Thymus (tissue), 11 donors: Measurements from ENCODE around the gene DDO. TPM values are rescaled to one million over a fixed set of nuclear protein-coding genes. Genes with fewer than 3 reads are reported as not detected.
A peak's percentile ranks its signal among the peaks of the same experiment; 100 is the strongest.

Experiments used
- DNase-seq, 9 donors: peaks; one replicate each; pipeline ENCODE4 v3.0.0-alpha.2; 2013; ENCODE audit warnings: low spot score in 9 of 9, low read depth in 6 of 9, missing footprints in 1 of 9
- H3K27ac ChIP-seq, 2 donors: one replicate each; pipeline ENCODE4 v1.5.1; 2013; ENCODE audit warnings: control low read depth in 1 of 2, low read depth in 1 of 2, low read length in 1 of 2, mild to moderate bottlenecking in 1 of 2, moderate library complexity in 1 of 2
- H3K27me3 ChIP-seq, 2 donors: one replicate each; pipeline ENCODE4 v1.5.1; 2013; ENCODE audit warnings: low read length in 1 of 2; ENCODE audit not compliant: control insufficient read depth in 2 of 2, insufficient read depth in 1 of 2
- H3K36me3 ChIP-seq, 2 donors: one replicate each; pipeline ENCODE4 v1.5.1; 2013; ENCODE audit warnings: low read length in 1 of 2, mild to moderate bottlenecking in 1 of 2, moderate library complexity in 1 of 2; ENCODE audit not compliant: control insufficient read depth in 2 of 2, insufficient read depth in 2 of 2
- H3K4me1 ChIP-seq, 2 donors: one replicate each; pipeline ENCODE4 v1.5.1; 2013; ENCODE audit warnings: low read length in 2 of 2; ENCODE audit not compliant: control insufficient read depth in 2 of 2, insufficient read depth in 2 of 2
- H3K4me3 ChIP-seq, 2 donors: one replicate each; pipeline ENCODE4 v1.5.1; 2013; ENCODE audit warnings: low read length in 2 of 2, control low read depth in 1 of 2, mild to moderate bottlenecking in 1 of 2
- H3K9me3 ChIP-seq, 2 donors: one replicate each; pipeline ENCODE4 v1.5.1; 2013; ENCODE audit warnings: low read length in 1 of 2, mild to moderate bottlenecking in 1 of 2; ENCODE audit not compliant: control insufficient read depth in 2 of 2, insufficient read depth in 1 of 2
- WGBS: extraction: QIAGEN DNeasy Blood & Tissue Kit; methylation state at CpG from one replicate; pipeline ENCODE4 v1.1.7; 2013; 5-methylcytosine and 5-hydroxymethylcytosine counted together
- polyA plus RNA-seq: library from polyadenylated mRNA; stranded (reverse); fragments of 200-250 nt; gene quantifications from one replicate; pipeline ENCODE4 v1.2.3, GENCODE V29; 2013
- total RNA-seq: library from RNA; stranded (reverse); fragments of 120-200 nt; gene quantifications from one replicate; pipeline ENCODE4 v1.2.4, GENCODE V29; 2013
- donor health status: healthy.

Gene DDO
- total and polyA plus RNA-seq, 2 donors, result 0.14 to 0.64 TPM

DNA sequence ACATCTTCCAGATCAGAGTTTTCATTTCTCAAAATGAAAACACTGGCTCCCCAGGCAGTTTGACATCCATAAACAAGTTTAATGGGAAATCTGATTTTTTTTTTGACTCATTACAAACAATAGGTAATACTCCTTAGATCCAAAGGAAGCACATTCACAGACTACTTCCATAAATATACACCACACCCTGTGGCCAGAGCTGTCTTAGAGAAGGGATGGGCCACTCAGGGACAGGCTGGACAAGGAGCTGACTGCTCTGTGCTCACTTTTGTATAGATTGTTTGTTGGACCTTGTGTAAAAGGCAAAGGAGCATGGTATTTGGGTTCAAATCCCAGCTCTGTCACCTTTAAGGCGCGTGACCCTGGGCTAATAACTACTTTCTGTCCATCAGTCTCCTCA, 12.8 kb upstream of the DDO start:
- DNase-seq, result no peak
- Histone ChIP-seq H3K27me3 (no peaks in the 10 kb centered on the region), H3K27ac (no peak overlapping the region), H3K36me3 (no peaks in the 10 kb centered on the region), H3K9me3 (no peaks in the 10 kb centered on the region), H3K4me3 (no peak overlapping the region), H3K4me1 (no peaks in the 10 kb centered on the region)
- over 99% methylated on average over 2 of the region's 2 CpGs for WGBS

DNA sequence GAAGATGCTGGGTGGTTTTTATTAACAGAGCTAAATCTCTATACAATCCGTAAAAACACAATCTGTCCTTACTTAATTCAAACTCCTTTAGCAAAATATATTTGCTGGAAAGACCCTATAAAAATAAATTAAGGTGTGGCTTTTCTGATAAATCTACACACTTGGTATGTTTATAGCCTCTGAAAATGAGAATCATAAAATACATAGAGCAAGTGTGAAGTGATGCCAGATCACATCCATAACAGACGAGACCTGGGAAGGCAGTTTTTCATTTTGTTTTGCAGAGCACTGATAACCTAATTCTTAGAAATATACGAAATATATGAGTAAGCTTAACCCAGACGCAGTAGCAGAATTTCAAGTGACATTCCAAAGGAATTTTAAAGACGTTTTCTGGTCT, 10.4 kb upstream of the DDO start:
- 95% methylated on average over 5 of the region's 5 CpGs for WGBS
- H3K4me3 ChIP-seq, result no peak overlapping the region

DNA sequence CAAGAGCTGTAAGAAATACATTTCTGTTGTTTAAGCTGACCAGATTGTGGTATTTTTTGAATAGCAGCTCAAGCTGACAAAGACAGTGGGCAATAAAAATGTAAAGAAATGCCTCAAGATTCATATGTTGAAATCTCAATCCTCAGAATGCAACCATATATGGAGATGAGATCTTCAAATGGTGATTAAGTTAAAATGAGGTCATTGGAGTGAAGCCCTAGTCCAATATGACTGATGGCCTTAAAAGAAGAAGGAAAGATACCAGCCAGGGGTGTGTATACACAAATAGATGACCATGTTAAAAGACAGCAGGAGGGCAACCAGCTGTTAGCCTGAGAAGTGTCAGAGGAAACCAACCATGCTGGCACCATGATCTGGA, 7.1 kb upstream of the DDO start:
- H3K4me3 ChIP-seq, result no peak overlapping the region
- no peaks in the 10 kb centered on the region for H3K4me1 ChIP-seq
- H3K36me3 ChIP-seq, result no peaks in the 10 kb centered on the region
- H3K9me3 ChIP-seq, result no peaks in the 10 kb centered on the region
- no peak overlapping the region for H3K27ac ChIP-seq
- H3K27me3 ChIP-seq, result no peaks in the 10 kb centered on the region
- no peak for DNase-seq

More for the DNA sequence above, 10.4 kb upstream of the DDO start:
- H3K27me3 ChIP-seq, result no peaks in the 10 kb centered on the region
- no peak overlapping the region for H3K27ac ChIP-seq
- H3K36me3 ChIP-seq, result no peaks in the 10 kb centered on the region
- no peak for DNase-seq
- no peaks in the 10 kb centered on the region for H3K4me1 ChIP-seq
- no peaks in the 10 kb centered on the region for H3K9me3 ChIP-seq

DNA sequence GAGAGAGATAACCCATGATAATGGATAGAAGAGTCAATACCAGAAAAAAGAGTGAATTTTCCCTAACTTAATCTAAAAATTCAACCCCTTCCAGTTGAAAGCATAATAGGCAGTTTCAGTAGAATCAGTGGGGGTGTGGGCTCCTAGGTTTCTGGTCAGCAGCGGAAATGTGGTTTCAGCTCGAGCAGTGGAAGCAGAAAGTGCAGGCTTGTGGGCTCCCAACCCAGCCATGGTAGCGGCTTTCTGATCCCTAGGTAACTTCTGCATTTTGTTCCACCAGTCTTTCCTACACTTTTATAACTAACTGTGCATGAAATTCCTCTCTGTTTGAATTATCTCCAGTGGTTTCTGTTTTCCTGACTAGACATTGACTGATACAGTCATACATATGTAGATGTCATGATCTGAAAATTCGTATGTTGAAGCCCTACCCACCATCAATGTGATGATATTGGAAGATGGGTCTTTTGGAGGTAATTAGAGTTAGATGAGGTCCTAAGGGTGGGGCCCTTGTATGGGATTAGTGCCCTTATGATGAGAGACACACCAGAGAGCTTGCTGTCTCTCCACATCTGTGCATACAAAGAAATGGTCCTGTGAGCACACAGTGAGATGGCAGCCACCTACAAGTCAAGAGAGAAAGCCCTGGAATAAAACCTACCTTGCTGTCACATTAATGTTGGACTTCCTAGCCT, 6.5 kb upstream of the DDO start:
- Histone ChIP-seq H3K4me1 (no peaks in the 10 kb centered on the region), H3K4me3 (no peak overlapping the region), H3K9me3 (no peaks in the 10 kb centered on the region), H3K27ac (no peak overlapping the region), H3K36me3 (no peaks in the 10 kb centered on the region), H3K27me3 (no peaks in the 10 kb centered on the region)
- DNase-seq, result peak in 1 of 9 donors; percentile 6
- 25% methylated on average over 4 of the region's 4 CpGs for WGBS

DNA sequence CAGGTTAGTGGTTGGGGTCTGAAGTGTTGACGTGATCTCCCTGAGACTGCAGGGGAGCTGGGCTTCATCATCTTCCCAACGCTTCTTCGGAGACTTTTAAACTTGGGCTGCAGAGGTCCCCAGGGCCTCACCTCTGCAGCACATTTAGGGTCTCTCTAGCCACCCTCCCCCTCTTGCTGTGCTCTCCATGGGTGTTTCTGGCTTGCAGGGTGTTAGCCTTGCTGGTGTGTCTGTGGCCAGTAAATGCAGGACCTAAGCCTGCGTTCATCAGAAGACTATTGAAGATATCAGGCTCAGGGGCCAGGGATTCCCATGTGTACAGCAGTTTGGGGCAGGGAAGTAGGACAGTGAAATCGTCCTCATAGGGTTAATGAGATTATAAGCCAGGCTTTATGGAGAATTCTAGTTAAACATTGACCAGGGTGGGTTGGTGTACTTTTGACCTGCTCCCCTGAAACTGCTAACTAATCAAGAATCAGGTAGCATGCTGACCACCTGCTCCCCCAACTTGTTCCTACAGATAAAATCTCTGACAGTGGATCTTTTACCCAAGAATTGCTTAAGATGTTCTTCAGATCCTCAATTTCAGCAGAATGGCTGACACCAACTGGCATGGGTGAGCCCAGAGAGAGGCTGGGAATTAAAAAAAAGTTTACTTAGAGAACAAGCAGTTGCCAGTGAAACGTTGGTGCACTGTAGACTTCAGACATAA, 3.8 kb upstream of the DDO start:
- Histone ChIP-seq H3K9me3 (no peaks in the 10 kb centered on the region), H3K36me3 (no peaks in the 10 kb centered on the region), H3K27me3 (no peaks in the 10 kb centered on the region), H3K4me1 (no peaks in the 10 kb centered on the region), H3K27ac (no peak overlapping the region), H3K4me3 (no peak overlapping the region)
- no peak for DNase-seq
- 90% methylated on average over 6 of the region's 6 CpGs for WGBS

DNA sequence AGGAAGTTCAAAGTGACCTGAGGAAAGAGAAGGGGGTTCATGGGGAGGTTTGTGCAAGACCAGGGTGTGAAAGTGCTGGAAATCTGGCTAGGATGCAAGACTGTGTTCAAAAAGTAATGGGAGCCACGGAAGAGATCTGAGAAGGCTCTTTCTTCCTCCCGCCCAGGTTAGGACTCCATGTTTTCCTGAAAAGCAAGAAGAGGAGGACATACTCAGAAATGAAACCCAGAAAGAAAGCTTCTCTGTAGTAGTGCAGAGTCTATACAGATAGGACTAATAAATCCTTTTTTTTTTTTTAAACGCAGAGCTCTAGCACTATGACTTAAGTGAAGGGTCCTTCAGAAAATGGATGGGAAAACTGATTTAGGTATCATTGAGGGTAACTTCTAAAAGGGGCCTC, 3.2 kb upstream of the DDO start:
- Histone ChIP-seq H3K9me3 (no peaks in the 10 kb centered on the region), H3K27ac (no peak overlapping the region), H3K4me1 (no peaks in the 10 kb centered on the region), H3K4me3 (no peak overlapping the region), H3K27me3 (no peaks in the 10 kb centered on the region), H3K36me3 (no peaks in the 10 kb centered on the region)
- DNase-seq, result no peak
- over 99% methylated on average over 3 of the region's 3 CpGs for WGBS

DNA sequence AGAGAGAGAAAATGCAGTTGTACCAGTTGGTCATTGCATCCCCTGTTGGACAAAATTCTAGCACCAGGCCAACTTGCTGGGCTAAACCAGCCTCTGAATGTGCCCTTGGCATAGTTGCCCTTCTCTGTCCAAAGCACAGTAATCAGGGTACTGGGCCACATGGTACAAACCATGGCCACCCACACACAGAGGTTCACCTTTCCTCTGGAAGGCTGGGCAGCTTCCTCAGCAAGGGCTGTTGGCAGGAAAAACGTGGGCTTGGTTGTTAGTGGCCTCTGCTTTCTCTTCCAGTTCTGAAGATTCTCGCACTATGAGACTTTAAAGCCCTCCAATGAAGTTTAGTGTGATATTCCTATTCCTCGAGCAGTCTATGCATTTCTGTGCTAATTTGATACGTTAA, 706 bp downstream of the DDO start:
- no peak for DNase-seq
- no peaks in the 10 kb centered on the region for H3K4me1 ChIP-seq
- WGBS, result 87% methylated on average over 4 of the region's 4 CpGs
- no peak overlapping the region for H3K4me3 ChIP-seq
- no peaks in the 10 kb centered on the region for H3K27me3 ChIP-seq
- no peak overlapping the region for H3K27ac ChIP-seq
- no peaks in the 10 kb centered on the region for H3K9me3 ChIP-seq
- H3K36me3 ChIP-seq, result no peaks in the 10 kb centered on the region

DNA sequence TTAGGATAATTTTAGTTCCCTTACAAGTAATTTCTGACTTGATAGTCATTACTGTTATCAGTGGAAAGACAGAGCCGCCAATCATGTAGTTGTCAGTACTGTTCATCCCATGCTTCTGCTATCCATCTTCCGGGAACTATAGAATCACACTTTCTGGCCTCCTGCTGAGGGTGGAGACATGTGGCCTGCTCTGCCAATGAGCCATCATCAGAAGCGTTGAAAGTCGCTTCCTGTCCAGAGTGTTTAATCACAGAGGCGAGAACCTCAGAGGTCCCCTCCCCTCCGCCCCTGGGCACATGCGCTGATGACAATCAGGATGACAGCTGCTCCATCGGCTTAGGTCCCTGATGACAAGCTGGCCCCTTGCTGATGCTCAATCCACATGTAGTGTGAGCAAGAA, 3.0 kb downstream of the DDO start:
- no peaks in the 10 kb centered on the region for H3K27me3 ChIP-seq
- no peak overlapping the region for H3K27ac ChIP-seq
- no peak for DNase-seq
- H3K4me1 ChIP-seq, result no peaks in the 10 kb centered on the region
- no peaks in the 10 kb centered on the region for H3K36me3 ChIP-seq
- H3K9me3 ChIP-seq, result no peaks in the 10 kb centered on the region
- 98% methylated on average over 8 of the region's 8 CpGs for WGBS
- no peak overlapping the region for H3K4me3 ChIP-seq

DNA sequence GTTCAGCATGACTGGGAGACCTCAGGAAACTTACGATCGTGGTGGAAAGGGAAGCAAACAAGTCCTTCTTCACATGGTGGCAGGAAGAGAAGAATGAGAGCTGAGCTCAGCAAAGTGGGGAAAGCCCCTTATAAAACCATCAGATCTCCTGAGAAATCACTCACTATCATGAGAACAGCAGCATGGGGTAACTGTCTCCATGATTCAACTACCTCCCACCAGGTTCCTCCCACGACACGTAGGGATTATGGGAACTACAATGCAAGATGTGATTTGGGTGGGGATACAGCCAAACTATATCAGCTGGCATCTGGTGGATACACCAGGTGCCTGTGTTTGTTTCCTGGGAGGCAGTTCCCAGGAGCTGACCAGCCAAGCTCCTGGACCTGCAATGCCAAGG, 4.9 kb downstream of the DDO start:
- DNase-seq, result no peak
- no peak overlapping the region for H3K27ac ChIP-seq
- no peaks in the 10 kb centered on the region for H3K4me1 ChIP-seq
- no peaks in the 10 kb centered on the region for H3K27me3 ChIP-seq
- H3K4me3 ChIP-seq, result no peak overlapping the region
- 82% methylated on average over 4 of the region's 4 CpGs for WGBS
- no peaks in the 10 kb centered on the region for H3K9me3 ChIP-seq
- no peaks in the 10 kb centered on the region for H3K36me3 ChIP-seq
